SH-SY5Y (cell line): ENCODE results near the gene KIF1C.

Experiments used
- GATA2 ChIP-seq: IDR thresholded peaks from 2 replicates; pipeline ENCODE4 v1.6.1; 2011; ENCODE audit warnings: mild to moderate bottlenecking, low read depth, low read length
- GATA3 ChIP-seq: IDR thresholded peaks from 2 replicates; pipeline ENCODE4 v1.6.1; 2011; ENCODE audit warnings: low read depth, mild to moderate bottlenecking, low read length, moderate library complexity

KIF1C gene

DNA sequence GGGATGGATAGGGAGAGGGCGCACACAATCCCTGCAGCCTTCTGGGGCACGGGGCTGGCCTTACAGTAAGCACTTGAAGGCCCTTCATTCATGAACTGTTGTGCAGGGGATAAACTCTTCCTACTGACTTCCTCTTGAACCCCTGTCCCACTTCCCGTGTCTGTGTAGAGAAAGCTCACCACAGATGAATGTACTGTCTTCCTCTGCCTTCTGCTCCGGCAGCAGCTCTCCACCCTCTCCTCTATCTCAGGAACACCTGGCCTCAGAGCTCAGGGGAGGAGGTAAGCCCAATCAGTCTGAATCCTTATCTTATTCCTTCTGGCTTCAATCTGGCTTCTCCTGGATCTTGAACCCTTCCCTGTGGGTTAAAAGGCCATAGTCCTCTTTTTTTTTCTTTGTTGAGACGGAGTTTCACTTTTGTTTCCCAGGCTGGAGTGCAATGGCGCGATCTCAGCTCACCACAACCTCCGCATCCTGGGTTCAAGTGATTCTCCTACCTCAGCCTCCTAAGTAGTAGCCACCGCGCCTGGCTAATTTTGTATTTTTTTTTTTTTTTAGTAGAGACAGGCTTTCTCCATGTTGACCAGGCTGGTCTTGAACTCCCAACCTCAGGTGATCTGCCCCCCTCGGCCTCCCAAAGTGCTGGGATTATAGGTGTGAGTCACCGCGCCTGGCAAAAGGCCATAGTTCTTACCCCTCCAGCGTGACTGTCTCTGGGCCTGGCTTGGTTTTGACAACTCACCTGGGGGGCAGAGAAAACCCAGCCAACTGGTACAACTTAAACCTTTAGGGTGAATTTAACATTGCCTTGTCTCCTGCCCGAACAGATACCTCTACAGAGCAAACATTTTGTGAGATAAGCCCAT is 44.6 kb downstream of the KIF1C start:
- TF ChIP-seq GATA3: no peak
- TF ChIP-seq GATA2: no peak

DNA sequence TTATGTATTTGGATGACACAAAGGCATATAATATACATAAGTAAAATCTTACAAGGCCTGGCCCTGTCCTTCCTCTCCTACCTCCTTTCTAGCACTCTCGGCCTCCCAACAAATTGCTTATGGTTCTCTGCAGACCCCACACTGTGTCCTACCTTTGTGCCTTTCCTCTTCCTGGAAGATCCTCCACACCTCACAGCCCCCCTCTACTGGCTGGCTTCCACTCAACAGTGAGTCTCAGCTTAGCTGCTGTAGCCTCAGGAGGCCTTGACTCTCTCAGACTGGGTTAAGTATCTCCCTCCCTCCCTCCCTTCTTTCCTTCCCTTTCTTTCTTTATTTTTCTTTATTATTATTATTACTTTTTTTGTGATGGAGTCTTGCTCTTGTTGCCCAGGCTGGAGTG is 45.8 kb downstream of the KIF1C start:
- TF ChIP-seq GATA3: no peak

DNA sequence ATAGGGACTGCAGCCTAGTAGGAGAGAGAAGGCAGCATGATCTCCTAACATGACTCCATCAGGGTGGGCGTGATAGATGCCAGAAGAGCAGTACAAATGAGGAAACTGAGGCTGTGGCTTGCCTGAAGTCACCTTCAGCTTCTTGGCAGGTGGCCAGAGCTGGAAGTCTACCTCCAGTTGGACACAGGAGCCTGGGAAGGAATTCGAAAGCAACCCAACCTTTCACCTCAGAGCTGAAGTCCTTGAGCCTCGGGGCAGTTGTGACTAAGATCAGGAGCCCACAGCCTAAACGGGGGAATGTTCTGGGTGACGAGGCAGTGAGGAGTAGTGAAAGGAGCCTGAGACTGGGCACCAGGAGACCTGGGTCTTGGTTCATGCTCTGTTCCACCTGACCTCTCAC is 46.9 kb downstream of the KIF1C start:
- no peak for TF ChIP-seq GATA3
- TF ChIP-seq GATA2: no peak

DNA sequence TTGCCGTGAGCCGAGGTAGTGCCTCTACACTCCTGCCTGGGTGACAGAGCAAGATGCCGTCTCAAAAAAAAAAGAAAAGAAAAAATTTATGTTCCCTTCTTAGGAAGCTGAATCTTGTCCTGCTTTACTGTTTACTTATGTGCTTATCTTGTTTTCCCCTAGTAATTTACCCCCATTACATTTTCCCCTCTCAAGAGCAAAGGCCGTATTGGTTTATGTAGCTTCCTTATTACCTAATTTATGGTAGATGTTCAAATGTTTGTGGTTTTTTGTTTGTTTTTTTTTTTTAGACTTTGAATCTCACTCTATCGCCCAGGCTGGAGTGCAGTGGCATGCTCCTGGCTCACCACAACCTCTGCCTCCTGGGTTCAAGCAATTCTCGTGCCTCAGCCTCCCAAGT is 47.7 kb downstream of the KIF1C start:
- TF ChIP-seq GATA2 (no peak), GATA3 (no peak)

DNA sequence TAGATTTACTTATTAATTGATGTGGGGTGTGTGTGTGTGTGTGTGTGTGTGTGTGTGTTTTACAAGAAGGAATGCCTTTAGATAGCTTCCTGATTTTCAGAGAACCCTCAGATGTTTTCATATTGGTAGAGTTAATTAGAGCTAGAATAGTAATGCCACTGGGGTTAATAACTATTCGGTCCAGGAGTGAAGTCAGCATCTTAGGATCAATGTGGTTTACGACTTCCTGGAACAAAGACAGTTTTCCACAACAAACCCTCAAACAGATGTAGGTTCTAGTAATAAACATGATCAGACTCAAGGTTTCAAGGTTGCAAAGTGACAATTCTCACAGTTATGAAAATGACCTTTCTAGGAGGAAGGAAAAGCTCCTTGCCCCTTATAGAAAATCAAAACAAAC is 49.7 kb downstream of the KIF1C start:
- TF ChIP-seq GATA2: no peak
- no peak for TF ChIP-seq GATA3

DNA sequence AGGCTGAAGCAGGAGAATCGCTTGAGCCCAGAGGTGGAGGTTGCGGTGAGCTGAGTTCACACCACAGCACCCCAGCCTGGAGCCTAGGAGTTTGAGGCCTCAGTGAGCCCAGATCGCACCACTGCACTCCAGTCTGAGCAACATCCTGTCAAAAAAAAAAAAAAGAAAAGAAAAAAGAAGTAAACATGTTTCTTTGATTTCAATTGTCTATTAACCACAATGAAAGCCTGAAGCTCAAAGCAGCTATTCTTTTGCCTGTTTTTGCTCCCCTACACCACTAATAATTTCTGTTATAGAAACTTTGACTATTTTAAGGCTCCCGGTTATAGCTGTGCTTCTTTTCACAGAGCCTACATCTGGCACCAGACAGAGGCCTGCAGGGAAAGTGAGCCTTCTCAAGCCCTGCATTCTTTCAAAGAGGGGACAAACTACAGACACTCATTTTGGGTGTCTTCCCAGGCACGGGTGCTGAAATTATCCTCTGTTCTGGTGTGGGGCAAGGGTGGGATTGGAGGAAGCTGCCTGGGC is 51.6 kb downstream of the KIF1C start:
- no peak for TF ChIP-seq GATA2
- TF ChIP-seq GATA3: no peak

DNA sequence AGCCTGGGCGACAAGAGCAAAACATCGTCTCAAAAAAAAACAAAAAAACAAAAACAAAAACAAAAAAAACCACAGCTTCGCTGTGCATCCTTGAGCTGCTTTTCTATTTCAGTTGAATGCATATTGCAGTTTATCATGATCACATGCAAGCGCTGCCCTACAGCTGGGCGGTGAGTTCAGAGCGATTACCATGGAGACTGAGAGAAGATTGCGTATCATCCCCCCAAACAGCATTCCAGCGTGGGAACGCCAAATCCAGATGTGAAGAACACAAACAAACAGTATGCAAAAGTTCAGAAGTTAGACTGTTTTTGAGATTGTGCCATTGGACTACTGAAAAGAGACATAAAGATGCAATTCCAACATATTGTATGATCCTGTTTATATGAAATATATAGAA is 52.5 kb downstream of the KIF1C start:
- no peak for TF ChIP-seq GATA3

DNA sequence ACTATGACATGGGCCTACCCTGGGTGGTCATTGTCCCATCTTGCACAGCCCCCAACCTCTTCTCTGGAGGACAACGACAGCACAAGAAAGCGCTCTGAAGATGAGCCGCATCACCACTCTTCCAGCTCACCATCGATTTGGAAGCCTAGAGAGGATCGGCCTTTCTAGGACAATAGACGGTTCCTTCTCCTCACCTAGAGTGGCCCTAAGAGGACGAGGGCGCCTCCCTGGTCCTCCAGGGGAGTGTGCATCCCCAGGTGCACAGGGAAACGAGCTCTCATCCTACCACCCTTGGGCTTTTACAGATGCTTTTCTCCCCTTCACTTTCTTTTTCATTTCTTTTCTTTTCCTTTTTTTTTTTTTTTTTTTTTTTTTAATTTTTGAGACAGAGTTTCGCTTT is 57.8 kb downstream of the KIF1C start:
- no peak for TF ChIP-seq GATA2
- no peak for TF ChIP-seq GATA3

DNA sequence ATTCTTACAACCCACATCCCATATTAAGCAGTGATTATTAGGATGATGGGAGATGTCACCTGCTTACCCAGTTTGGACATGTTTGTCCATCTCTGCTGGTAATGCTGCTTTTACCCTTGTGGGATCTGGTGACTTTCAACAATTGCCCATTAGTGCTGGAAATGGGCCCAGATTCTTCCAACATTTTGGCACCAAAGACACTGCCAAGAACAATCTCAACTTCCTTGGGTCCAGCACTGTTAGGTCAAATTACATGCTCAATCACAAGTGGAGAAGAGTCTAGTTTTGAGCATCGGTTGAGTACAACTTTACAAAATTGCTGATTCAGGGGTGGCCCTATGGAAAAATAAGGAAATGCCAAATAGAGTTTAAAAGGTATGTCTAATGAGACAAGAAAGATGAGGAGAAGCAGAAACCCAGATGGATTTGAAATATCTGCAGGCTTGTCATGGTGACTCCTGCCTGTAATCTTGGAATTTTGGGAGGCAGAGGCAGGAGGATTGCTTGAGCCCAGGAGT is 67.5 kb downstream of the KIF1C start:
- TF ChIP-seq GATA3: no peak
- no peak for TF ChIP-seq GATA2

DNA sequence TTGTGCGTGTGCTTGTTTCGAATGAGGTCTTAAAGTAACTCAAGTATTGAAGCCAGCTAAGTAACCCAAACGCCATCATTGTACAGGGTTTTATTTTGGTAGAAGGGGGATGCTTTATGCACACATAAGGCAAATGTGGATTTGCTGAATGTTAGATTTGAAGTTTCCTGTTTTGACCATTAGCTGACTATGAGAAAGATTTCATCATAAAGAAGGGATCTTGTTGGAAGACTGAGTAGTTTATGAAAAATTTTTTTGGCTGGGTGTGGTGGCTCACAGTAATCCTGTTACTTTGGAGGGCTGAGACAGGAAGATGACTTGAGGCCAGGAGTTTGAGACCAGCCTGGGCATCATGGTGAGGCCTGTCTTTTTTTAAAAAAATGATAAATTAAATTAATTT is 70.5 kb downstream of the KIF1C start:
- TF ChIP-seq GATA2 (no peak), GATA3 (no peak)

DNA sequence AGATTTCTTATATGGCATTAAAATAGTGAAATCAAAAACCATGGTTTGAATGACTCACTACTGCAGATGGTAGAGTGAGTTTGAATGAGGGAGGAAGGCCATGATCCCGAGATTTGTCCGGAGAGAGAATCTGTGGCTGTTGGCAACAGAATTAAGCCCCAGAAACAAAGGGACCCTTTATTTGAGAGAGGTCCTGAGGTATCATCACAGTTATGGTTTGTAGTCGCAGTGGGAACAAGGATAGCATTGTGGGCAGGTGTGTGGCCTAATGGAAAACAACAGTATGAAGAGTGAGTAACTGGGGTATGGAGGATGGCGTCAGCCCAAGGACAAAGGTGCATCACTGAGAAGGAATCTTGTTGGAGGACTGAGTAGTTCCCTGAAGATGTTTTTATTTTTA is 72.0 kb downstream of the KIF1C start:
- no peak for TF ChIP-seq GATA2

DNA sequence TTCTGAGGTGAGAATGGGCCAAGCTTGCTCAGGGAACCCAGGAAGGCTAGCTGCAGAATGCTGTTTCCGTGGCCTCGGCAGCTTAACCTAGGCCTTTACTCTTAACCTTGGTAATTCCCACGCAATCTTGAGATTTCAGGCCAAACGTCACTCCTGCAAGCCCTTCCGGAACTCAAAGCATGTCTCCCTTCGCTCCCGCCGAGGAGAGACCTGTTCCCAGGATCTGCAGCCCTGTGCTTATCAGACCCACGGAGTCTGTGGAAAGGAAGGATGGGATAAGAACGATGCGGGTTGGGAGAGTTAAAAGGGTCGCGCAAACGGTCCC is 80.0 kb downstream of the KIF1C start:
- no peak for TF ChIP-seq GATA2
- TF ChIP-seq GATA3: no peak
